ENCODE data around the gene HPCAL1.
"Not testable (repeated sequence)": the region's sequence is repeated elsewhere in the genome, so short reads cannot be mapped to it uniquely, and the experiment has no call there.

HPCAL1 gene

DNA sequence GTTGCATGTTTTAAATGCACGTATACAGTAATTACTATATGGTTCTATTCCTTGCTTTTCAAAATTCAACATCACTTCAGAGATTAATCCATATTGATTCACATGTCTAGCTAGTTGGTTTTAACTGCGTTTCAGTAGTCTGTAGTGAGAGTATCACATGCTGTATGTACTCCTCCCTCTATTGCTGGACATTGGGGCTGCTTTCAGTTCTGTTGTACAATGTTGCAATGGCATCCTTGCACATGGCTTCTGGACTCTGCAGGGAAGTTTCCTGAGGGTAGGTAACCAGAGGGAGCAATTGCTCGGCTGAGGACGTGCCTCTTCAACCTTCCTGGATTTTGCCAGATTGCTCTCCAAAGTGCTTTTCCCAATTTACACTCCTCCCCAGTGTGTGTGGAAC is 10.7 kb upstream of the HPCAL1 start:
- peaks cover 8% of the 10 kb centered on the region in 2 experiments for H3K4me1 ChIP-seq (ENCODE audit: control insufficient read depth in 1 of 2, insufficient read depth in 2 of 2, low read length in 2 of 2)
- no peak overlapping the region for H3K23ac ChIP-seq (ENCODE audit: low read length)
- H3K36me3 ChIP-seq (ENCODE audit: control insufficient read depth in 1 of 2, insufficient read depth in 2 of 2, low read length in 2 of 2) = no peaks in the 10 kb centered on the region
- H3K4me3 ChIP-seq (ENCODE audit: low read depth, low read length) = no peak overlapping the region
- no peak overlapping the region for H2AK5ac ChIP-seq (ENCODE audit: low read length)
- no peak overlapping the region for H4K12ac ChIP-seq (ENCODE audit: low read depth, low read length)
- H3K9ac ChIP-seq (ENCODE audit: low read length) = no peak overlapping the region
- no peak overlapping the region for H3K18ac ChIP-seq (ENCODE audit: low read length)
- H4K8ac ChIP-seq (ENCODE audit: low read depth, low read length) = no peak overlapping the region
- no peaks in the 10 kb centered on the region for H3K27me3 ChIP-seq (ENCODE audit: insufficient read depth, low read length)
- no peak overlapping the region for H3K4me2 ChIP-seq (ENCODE audit: low read length)
- H2AFZ ChIP-seq (ENCODE audit: insufficient read depth, low read length, poor library complexity) = no peak overlapping the region
- no peak overlapping the region for H2BK120ac ChIP-seq (ENCODE audit: insufficient read depth, low read length, poor library complexity)
- no peak overlapping the region for H3K27ac ChIP-seq (ENCODE audit: low read depth, low read length)
- no peak overlapping the region for H4K91ac ChIP-seq (ENCODE audit: low read depth, low read length)
- H3K14ac ChIP-seq (ENCODE audit: low read length) = no peak overlapping the region
- no peaks in the 10 kb centered on the region for H3K9me3 ChIP-seq (ENCODE audit: insufficient read depth, low read depth, low read length)
- peaks cover 4% of the 10 kb centered on the region for H3K79me1 ChIP-seq (ENCODE audit: low read length)
- no peak overlapping the region for H3K4ac ChIP-seq (ENCODE audit: low read depth, low read length)
- WGBS (ENCODE audit: extremely low coverage, insufficient coverage, insufficient read length) = no CpG with 5 or more reads among the region's 4 CpGs
- no peak overlapping the region for H2BK12ac ChIP-seq (ENCODE audit: low read length)
- H2BK5ac ChIP-seq (ENCODE audit: low read depth, low read length, poor library complexity) = no peak overlapping the region
- H3K79me2 ChIP-seq (ENCODE audit: control insufficient read depth, insufficient read depth, low read length, poor library complexity) = no peaks in the 10 kb centered on the region
- DNase-seq = no peak

DNA sequence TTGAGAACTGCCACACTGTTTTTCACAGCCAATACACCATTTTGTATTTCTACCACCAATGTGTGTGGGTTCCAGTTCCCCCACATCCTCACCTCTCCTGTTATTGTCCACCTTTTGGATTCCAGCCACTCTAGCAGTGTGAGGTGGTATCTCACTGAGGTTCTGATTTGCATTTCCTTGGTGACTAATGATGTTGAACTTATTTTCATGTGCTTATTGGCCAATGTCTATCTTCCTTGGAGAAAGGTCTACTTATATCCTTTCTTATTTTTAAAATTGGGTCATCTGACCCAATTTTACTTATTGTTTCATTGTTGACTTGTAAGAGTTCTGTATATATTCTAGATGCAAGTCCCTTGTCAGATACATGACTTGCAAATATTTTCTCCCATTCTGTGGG is 9.1 kb upstream of the HPCAL1 start:
- Histone ChIP-seq H3K23ac (ENCODE audit: low read length) (no peak overlapping the region), H2BK12ac (ENCODE audit: low read length) (no peak overlapping the region), H3K27ac (ENCODE audit: low read depth, low read length) (no peak overlapping the region), H3K4me1 (ENCODE audit: control insufficient read depth in 1 of 2, insufficient read depth in 2 of 2, low read length in 2 of 2) (peaks cover 17% of the 10 kb centered on the region in 2 experiments), H3K9ac (ENCODE audit: low read length) (no peak overlapping the region), H3K4ac (ENCODE audit: low read depth, low read length) (no peak overlapping the region), H3K36me3 (ENCODE audit: control insufficient read depth in 1 of 2, insufficient read depth in 2 of 2, low read length in 2 of 2) (no peaks in the 10 kb centered on the region), H3K27me3 (ENCODE audit: insufficient read depth, low read length) (no peaks in the 10 kb centered on the region), H3K4me3 (ENCODE audit: low read depth, low read length) (no peak overlapping the region), H3K18ac (ENCODE audit: low read length) (no peak overlapping the region), H3K79me2 (ENCODE audit: control insufficient read depth, insufficient read depth, low read length, poor library complexity) (no peaks in the 10 kb centered on the region), H3K9me3 (ENCODE audit: insufficient read depth, low read depth, low read length) (no peaks in the 10 kb centered on the region), H3K79me1 (ENCODE audit: low read length) (peaks cover 12% of the 10 kb centered on the region), H2AK5ac (ENCODE audit: low read length) (no peak overlapping the region), H4K8ac (ENCODE audit: low read depth, low read length) (no peak overlapping the region), H4K12ac (ENCODE audit: low read depth, low read length) (no peak overlapping the region), H4K91ac (ENCODE audit: low read depth, low read length) (no peak overlapping the region), H2BK120ac (ENCODE audit: insufficient read depth, low read length, poor library complexity) (no peak overlapping the region), H3K14ac (ENCODE audit: low read length) (no peak overlapping the region), H2AFZ (ENCODE audit: insufficient read depth, low read length, poor library complexity) (no peak overlapping the region), H2BK5ac (ENCODE audit: low read depth, low read length, poor library complexity) (no peak overlapping the region), H3K4me2 (ENCODE audit: low read length) (no peak overlapping the region)
- no peak for DNase-seq

GRCh38 chr2:10294077-10294476 is 8.6 kb upstream of the HPCAL1 start:
- Histone ChIP-seq H3K36me3 (ENCODE audit: control insufficient read depth in 1 of 2, insufficient read depth in 2 of 2, low read length in 2 of 2) (no peaks in the 10 kb centered on the region), H3K23ac (ENCODE audit: low read length) (no peak overlapping the region), H3K79me1 (ENCODE audit: low read length) (peaks cover 12% of the 10 kb centered on the region), H3K4me3 (ENCODE audit: low read depth, low read length) (no peak overlapping the region), H3K14ac (ENCODE audit: low read length) (no peak overlapping the region), H3K79me2 (ENCODE audit: control insufficient read depth, insufficient read depth, low read length, poor library complexity) (no peaks in the 10 kb centered on the region), H3K4me1 (ENCODE audit: control insufficient read depth in 1 of 2, insufficient read depth in 2 of 2, low read length in 2 of 2) (peaks cover 17% of the 10 kb centered on the region in 2 experiments), H3K9ac (ENCODE audit: low read length) (no peak overlapping the region), H2BK12ac (ENCODE audit: low read length) (no peak overlapping the region), H3K27me3 (ENCODE audit: insufficient read depth, low read length) (no peaks in the 10 kb centered on the region), H4K91ac (ENCODE audit: low read depth, low read length) (no peak overlapping the region), H4K12ac (ENCODE audit: low read depth, low read length) (no peak overlapping the region), H2AFZ (ENCODE audit: insufficient read depth, low read length, poor library complexity) (no peak overlapping the region), H3K27ac (ENCODE audit: low read depth, low read length) (no peak overlapping the region), H3K4ac (ENCODE audit: low read depth, low read length) (no peak overlapping the region), H2AK5ac (ENCODE audit: low read length) (no peak overlapping the region), H3K4me2 (ENCODE audit: low read length) (no peak overlapping the region), H2BK120ac (ENCODE audit: insufficient read depth, low read length, poor library complexity) (no peak overlapping the region), H2BK5ac (ENCODE audit: low read depth, low read length, poor library complexity) (no peak overlapping the region), H3K18ac (ENCODE audit: low read length) (no peak overlapping the region), H3K9me3 (ENCODE audit: insufficient read depth, low read depth, low read length) (no peaks in the 10 kb centered on the region), H4K8ac (ENCODE audit: low read depth, low read length) (no peak overlapping the region)
- DNase-seq = no peak
- WGBS (ENCODE audit: extremely low coverage, insufficient coverage, insufficient read length) = no CpG with 5 or more reads among the region's 1 CpG

DNA sequence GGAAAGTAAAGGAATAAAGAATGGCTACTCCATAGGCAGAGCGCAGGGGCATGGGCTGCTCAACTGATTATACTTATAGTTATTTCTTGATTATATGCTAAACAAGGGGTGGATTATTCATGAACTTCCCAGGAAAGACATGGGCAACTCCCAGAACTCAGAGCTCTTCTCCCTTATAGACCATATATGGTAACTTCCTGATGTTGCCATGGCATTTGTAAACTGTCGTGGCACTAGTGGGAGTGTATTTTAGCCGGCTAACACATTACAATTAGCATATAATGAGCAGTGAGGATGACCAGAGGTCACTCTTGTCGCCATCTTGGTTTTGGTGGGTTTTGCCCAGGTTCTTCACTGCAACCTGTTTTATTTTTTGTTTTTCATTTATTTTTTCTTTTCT is 7.1 kb upstream of the HPCAL1 start:
- H3K36me3 ChIP-seq (ENCODE audit: control insufficient read depth in 1 of 2, insufficient read depth in 2 of 2, low read length in 2 of 2); H2BK12ac ChIP-seq (ENCODE audit: low read length); H2AK5ac ChIP-seq (ENCODE audit: low read length); H4K12ac ChIP-seq (ENCODE audit: low read depth, low read length); H3K4ac ChIP-seq (ENCODE audit: low read depth, low read length); H4K91ac ChIP-seq (ENCODE audit: low read depth, low read length); H3K79me2 ChIP-seq (ENCODE audit: control insufficient read depth, insufficient read depth, low read length, poor library complexity); H3K27ac ChIP-seq (ENCODE audit: low read depth, low read length); H3K9ac ChIP-seq (ENCODE audit: low read length); H4K8ac ChIP-seq (ENCODE audit: low read depth, low read length); H2BK120ac ChIP-seq (ENCODE audit: insufficient read depth, low read length, poor library complexity); H3K18ac ChIP-seq (ENCODE audit: low read length); H3K14ac ChIP-seq (ENCODE audit: low read length); H3K4me2 ChIP-seq (ENCODE audit: low read length); H2AFZ ChIP-seq (ENCODE audit: insufficient read depth, low read length, poor library complexity); H3K23ac ChIP-seq (ENCODE audit: low read length); H3K27me3 ChIP-seq (ENCODE audit: insufficient read depth, low read length); H3K4me3 ChIP-seq (ENCODE audit: low read depth, low read length); H3K9me3 ChIP-seq (ENCODE audit: insufficient read depth, low read depth, low read length): not testable (repeated sequence)
- H3K4me1 ChIP-seq (ENCODE audit: control insufficient read depth in 1 of 2, insufficient read depth in 2 of 2, low read length in 2 of 2) = peaks cover 17% of the 10 kb centered on the region in 2 experiments
- DNase-seq = peak in 1 of 2 donors; percentile 49
- peak overlapping the region; percentile 51 for H2BK5ac ChIP-seq (ENCODE audit: low read depth, low read length, poor library complexity)
- peaks cover 12% of the 10 kb centered on the region for H3K79me1 ChIP-seq (ENCODE audit: low read length)
- WGBS (ENCODE audit: extremely low coverage, insufficient coverage, insufficient read length) = no CpG with 5 or more reads among the region's 4 CpGs
